ENCODE data around the gene GPR142. TPM values are rescaled to one million over a fixed set of nuclear protein-coding genes. Genes with fewer than 3 reads are reported as not detected.

Gene GPR142
- total and polyA plus RNA-seq, 4 experiments from 2014 or later = not detected

GRCh38 chr17:74394275-74394950, 27.1 kb downstream of the GPR142 start:
- H3K27me3 Mint-ChIP-seq = peaks cover 0 to 4% of the 10 kb centered on the region in 2 donors
- no peaks in the 10 kb centered on the region for H3K4me1 ChIP-seq (ENCODE audit: insufficient read depth, low read length)
- DNase-seq = no peak
- no peaks in the 10 kb centered on the region for H3K36me3 Mint-ChIP-seq
- no peaks in the 10 kb centered on the region for H3K4me1 Mint-ChIP-seq
- no peaks in the 10 kb centered on the region for H3K9me3 ChIP-seq (ENCODE audit: control insufficient read depth in 1 of 2, low read length in 2 of 2)
- H3K4me3 Mint-ChIP-seq = no peak overlapping the region
- H3K27me3 ChIP-seq (ENCODE audit: insufficient read depth, low read length) = no peaks in the 10 kb centered on the region
- H3K27ac Mint-ChIP-seq = no peak overlapping the region
- H3K4me3 ChIP-seq (ENCODE audit: low read length in 2 of 2) = no peak overlapping the region
- no peaks in the 10 kb centered on the region for H3K36me3 ChIP-seq (ENCODE audit: insufficient read depth, low read length)
- CTCF ChIA-PET (ENCODE audit: partially characterized antibody) = interaction anchor here (1.7 to 3.6 kb wide), 2 partner anchors 15 to 26 kb away, joined by 5 to 17 read pairs; no protein-coding TSS in a partner anchor
- intact Hi-C loops (cut with micrococcal nuclease) = no loop called here
- no peak overlapping the region for H3K27ac ChIP-seq (ENCODE audit: low read depth, low read length)
- POLR2A ChIA-PET (ENCODE audit: partially characterized antibody) = no interaction called here
- peaks cover 0 to 2% (median 0%) of the 10 kb centered on the region in 8 donors for H3K9me3 Mint-ChIP-seq

- no peak overlapping the region for H3K27ac Mint-ChIP-seq
- no peaks in the 10 kb centered on the region for H3K36me3 ChIP-seq (ENCODE audit: insufficient read depth, low read length)
- H3K4me1 ChIP-seq (ENCODE audit: insufficient read depth, low read length) = no peaks in the 10 kb centered on the region
- intact Hi-C loops (cut with micrococcal nuclease) = no loop called here
- H3K27ac ChIP-seq (ENCODE audit: low read depth, low read length) = no peak overlapping the region
- H3K4me3 ChIP-seq (ENCODE audit: low read length in 2 of 2) = no peak overlapping the region
- peaks cover 0 to 4% of the 10 kb centered on the region in 2 donors for H3K27me3 Mint-ChIP-seq
- CTCF ChIA-PET (ENCODE audit: partially characterized antibody) = interaction anchor here (1.7 kb wide), 1 partner anchor 16 kb away, joined by 5 read pairs; no protein-coding TSS in a partner anchor
- H3K27me3 ChIP-seq (ENCODE audit: insufficient read depth, low read length) = no peaks in the 10 kb centered on the region
- no peaks in the 10 kb centered on the region for H3K36me3 Mint-ChIP-seq
- POLR2A ChIA-PET (ENCODE audit: partially characterized antibody) = no interaction called here
- no peaks in the 10 kb centered on the region for H3K4me1 Mint-ChIP-seq
- H3K9me3 Mint-ChIP-seq = peaks cover 0 to 2% (median 0%) of the 10 kb centered on the region in 8 donors
- H3K4me3 Mint-ChIP-seq = no peak overlapping the region
- H3K9me3 ChIP-seq (ENCODE audit: control insufficient read depth in 1 of 2, low read length in 2 of 2) = no peaks in the 10 kb centered on the region
- DNase-seq = no peak
Measured at GRCh38 chr17:74394977-74395376, 27.7 kb downstream of the GPR142 start.

- intact Hi-C loops (cut with micrococcal nuclease) = no loop called here
- no peak for DNase-seq
- Histone ChIP-seq H3K4me1 (ENCODE audit: insufficient read depth, low read length) (no peaks in the 10 kb centered on the region), H3K9me3 (ENCODE audit: control insufficient read depth in 1 of 2, low read length in 2 of 2) (no peaks in the 10 kb centered on the region), H3K4me3 (ENCODE audit: low read length in 2 of 2) (no peak overlapping the region), H3K27ac (ENCODE audit: low read depth, low read length) (no peak overlapping the region), H3K36me3 (ENCODE audit: insufficient read depth, low read length) (no peaks in the 10 kb centered on the region), H3K27me3 (ENCODE audit: insufficient read depth, low read length) (no peaks in the 10 kb centered on the region)
- Mint-ChIP-seq H3K27ac (no peak overlapping the region), H3K27me3 (peaks cover 0 to 4% of the 10 kb centered on the region in 2 donors), H3K4me3 (no peak overlapping the region), H3K4me1 (no peaks in the 10 kb centered on the region), H3K36me3 (no peaks in the 10 kb centered on the region), H3K9me3 (peaks cover 0 to 2% (median 0%) of the 10 kb centered on the region in 8 donors)
- ChIA-PET POLR2A (ENCODE audit: partially characterized antibody) (no interaction called here), CTCF (ENCODE audit: partially characterized antibody) (interaction anchor here (1.6 kb wide), 1 partner anchor 17 kb away, joined by 5 read pairs; no protein-coding TSS in a partner anchor)
Measured at GRCh38 chr17:74396567-74396966, 29.3 kb downstream of the GPR142 start.

GRCh38 chr17:74402048-74402447, 34.7 kb downstream of the GPR142 start:
- no peaks in the 10 kb centered on the region for H3K36me3 ChIP-seq (ENCODE audit: insufficient read depth, low read length)
- no peaks in the 10 kb centered on the region for H3K27me3 ChIP-seq (ENCODE audit: insufficient read depth, low read length)
- intact Hi-C loops (cut with micrococcal nuclease) = no loop called here
- POLR2A ChIA-PET (ENCODE audit: partially characterized antibody) = no interaction called here
- Mint-ChIP-seq H3K9me3 (no peaks in the 10 kb centered on the region), H3K4me3 (no peak overlapping the region), H3K4me1 (no peaks in the 10 kb centered on the region), H3K27ac (no peak overlapping the region), H3K36me3 (no peaks in the 10 kb centered on the region), H3K27me3 (peaks cover 2 to 3% of the 10 kb centered on the region in 2 donors)
- H3K4me3 ChIP-seq (ENCODE audit: low read length in 2 of 2) = no peak overlapping the region
- no peaks in the 10 kb centered on the region for H3K9me3 ChIP-seq (ENCODE audit: control insufficient read depth in 1 of 2, low read length in 2 of 2)
- CTCF ChIA-PET (ENCODE audit: partially characterized antibody) = no interaction called here
- no peaks in the 10 kb centered on the region for H3K4me1 ChIP-seq (ENCODE audit: insufficient read depth, low read length)
- no peak overlapping the region for H3K27ac ChIP-seq (ENCODE audit: low read depth, low read length)
- DNase-seq = no peak

- no peaks in the 10 kb centered on the region for H3K4me1 ChIP-seq (ENCODE audit: insufficient read depth, low read length)
- intact Hi-C loops (cut with micrococcal nuclease) = no loop called here
- no peak for DNase-seq
- no peak overlapping the region for H3K27ac ChIP-seq (ENCODE audit: low read depth, low read length)
- ChIA-PET POLR2A (ENCODE audit: partially characterized antibody) (no interaction called here), CTCF (ENCODE audit: partially characterized antibody) (interaction anchor here (0.6 to 1.0 kb wide), 2 partner anchors 35 to 1839 kb away, joined by 3 to 4 read pairs; no protein-coding TSS in a partner anchor)
- H3K27me3 ChIP-seq (ENCODE audit: insufficient read depth, low read length) = no peaks in the 10 kb centered on the region
- no peak overlapping the region for H3K4me3 ChIP-seq (ENCODE audit: low read length in 2 of 2)
- Mint-ChIP-seq H3K27ac (no peak overlapping the region), H3K9me3 (no peaks in the 10 kb centered on the region), H3K4me3 (no peak overlapping the region), H3K27me3 (peaks cover 2 to 3% of the 10 kb centered on the region in 2 donors), H3K4me1 (no peaks in the 10 kb centered on the region), H3K36me3 (no peaks in the 10 kb centered on the region)
- H3K36me3 ChIP-seq (ENCODE audit: insufficient read depth, low read length) = no peaks in the 10 kb centered on the region
- H3K9me3 ChIP-seq (ENCODE audit: control insufficient read depth in 1 of 2, low read length in 2 of 2) = no peaks in the 10 kb centered on the region
Measured at GRCh38 chr17:74403512-74404137, 36.3 kb downstream of the GPR142 start.

GRCh38 chr17:74404218-74404617, 36.9 kb downstream of the GPR142 start:
- CTCF ChIA-PET (ENCODE audit: partially characterized antibody) = no interaction called here
- Histone ChIP-seq H3K4me3 (ENCODE audit: low read length in 2 of 2) (no peak overlapping the region), H3K9me3 (ENCODE audit: control insufficient read depth in 1 of 2, low read length in 2 of 2) (no peaks in the 10 kb centered on the region), H3K36me3 (ENCODE audit: insufficient read depth, low read length) (no peaks in the 10 kb centered on the region), H3K27me3 (ENCODE audit: insufficient read depth, low read length) (no peaks in the 10 kb centered on the region), H3K4me1 (ENCODE audit: insufficient read depth, low read length) (no peaks in the 10 kb centered on the region), H3K27ac (ENCODE audit: low read depth, low read length) (no peak overlapping the region)
- Mint-ChIP-seq H3K9me3 (no peaks in the 10 kb centered on the region), H3K27me3 (peaks cover 2 to 3% of the 10 kb centered on the region in 2 donors), H3K4me1 (no peaks in the 10 kb centered on the region), H3K4me3 (no peak overlapping the region), H3K36me3 (no peaks in the 10 kb centered on the region), H3K27ac (no peak overlapping the region)
- no peak for DNase-seq
- POLR2A ChIA-PET (ENCODE audit: partially characterized antibody) = no interaction called here
- intact Hi-C loops (cut with micrococcal nuclease) = no loop called here

- Histone ChIP-seq H3K27me3 (ENCODE audit: insufficient read depth, low read length) (no peaks in the 10 kb centered on the region), H3K9me3 (ENCODE audit: control insufficient read depth in 1 of 2, low read length in 2 of 2) (no peaks in the 10 kb centered on the region), H3K27ac (ENCODE audit: low read depth, low read length) (no peak overlapping the region), H3K4me1 (ENCODE audit: insufficient read depth, low read length) (no peaks in the 10 kb centered on the region), H3K36me3 (ENCODE audit: insufficient read depth, low read length) (no peaks in the 10 kb centered on the region), H3K4me3 (ENCODE audit: low read length in 2 of 2) (no peak overlapping the region)
- H3K4me1 Mint-ChIP-seq = no peaks in the 10 kb centered on the region
- intact Hi-C loops (cut with micrococcal nuclease) = no loop called here
- ChIA-PET CTCF (ENCODE audit: partially characterized antibody) (no interaction called here), POLR2A (ENCODE audit: partially characterized antibody) (no interaction called here)
- peaks cover 2 to 3% of the 10 kb centered on the region in 2 donors for H3K27me3 Mint-ChIP-seq
- H3K27ac Mint-ChIP-seq = no peak overlapping the region
- H3K4me3 Mint-ChIP-seq = no peak overlapping the region
- DNase-seq = no peak
- no peaks in the 10 kb centered on the region for H3K36me3 Mint-ChIP-seq
- no peaks in the 10 kb centered on the region for H3K9me3 Mint-ChIP-seq
Measured at GRCh38 chr17:74404789-74405188, 37.5 kb downstream of the GPR142 start.

Measured in CD4-positive, alpha-beta memory T cell (primary cell).